ENCODE measurements around the gene NDUFAF2.

DNA sequence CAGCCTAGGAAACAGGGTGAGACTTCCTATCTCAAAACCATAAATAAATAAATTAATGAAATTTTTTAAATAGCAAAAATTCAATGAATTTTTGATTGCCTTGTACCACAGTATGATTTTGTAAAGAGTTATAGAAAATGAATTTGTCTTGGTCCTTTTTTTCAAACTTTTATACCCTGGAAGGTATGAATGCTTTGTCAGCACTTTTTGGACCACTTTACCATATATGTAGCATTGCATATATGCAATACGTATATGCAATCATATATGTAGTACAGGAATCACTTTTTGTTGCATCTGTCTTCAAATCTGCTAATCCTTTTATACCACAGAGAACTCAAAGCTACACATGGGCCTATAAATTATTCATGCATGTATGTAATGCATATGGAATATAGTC, 226.5 kb downstream of the NDUFAF2 start:
- TF ChIP-seq, protein P1, sequence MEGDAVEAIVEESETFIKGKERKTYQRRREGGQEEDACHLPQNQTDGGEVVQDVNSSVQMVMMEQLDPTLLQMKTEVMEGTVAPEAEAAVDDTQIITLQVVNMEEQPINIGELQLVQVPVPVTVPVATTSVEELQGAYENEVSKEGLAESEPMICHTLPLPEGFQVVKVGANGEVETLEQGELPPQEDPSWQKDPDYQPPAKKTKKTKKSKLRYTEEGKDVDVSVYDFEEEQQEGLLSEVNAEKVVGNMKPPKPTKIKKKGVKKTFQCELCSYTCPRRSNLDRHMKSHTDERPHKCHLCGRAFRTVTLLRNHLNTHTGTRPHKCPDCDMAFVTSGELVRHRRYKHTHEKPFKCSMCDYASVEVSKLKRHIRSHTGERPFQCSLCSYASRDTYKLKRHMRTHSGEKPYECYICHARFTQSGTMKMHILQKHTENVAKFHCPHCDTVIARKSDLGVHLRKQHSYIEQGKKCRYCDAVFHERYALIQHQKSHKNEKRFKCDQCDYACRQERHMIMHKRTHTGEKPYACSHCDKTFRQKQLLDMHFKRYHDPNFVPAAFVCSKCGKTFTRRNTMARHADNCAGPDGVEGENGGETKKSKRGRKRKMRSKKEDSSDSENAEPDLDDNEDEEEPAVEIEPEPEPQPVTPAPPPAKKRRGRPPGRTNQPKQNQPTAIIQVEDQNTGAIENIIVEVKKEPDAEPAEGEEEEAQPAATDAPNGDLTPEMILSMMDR (IDR thresholded peaks at IDR 0.05) = no peak
- TF ChIP-seq, protein P2, sequence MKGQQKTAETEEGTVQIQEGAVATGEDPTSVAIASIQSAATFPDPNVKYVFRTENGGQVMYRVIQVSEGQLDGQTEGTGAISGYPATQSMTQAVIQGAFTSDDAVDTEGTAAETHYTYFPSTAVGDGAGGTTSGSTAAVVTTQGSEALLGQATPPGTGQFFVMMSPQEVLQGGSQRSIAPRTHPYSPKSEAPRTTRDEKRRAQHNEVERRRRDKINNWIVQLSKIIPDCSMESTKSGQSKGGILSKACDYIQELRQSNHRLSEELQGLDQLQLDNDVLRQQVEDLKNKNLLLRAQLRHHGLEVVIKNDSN (IDR thresholded peaks at IDR 0.05; ENCODE audit: borderline replicate concordance, low read depth) = no peak
- TF ChIP-seq RFX5 (IDR thresholded peaks at IDR 0.05; ENCODE audit: low read length) (no peak), SMC3 (IDR thresholded peaks at IDR 0.05; ENCODE audit: low read depth, low read length) (no peak), POLR2AphosphoS5 (IDR thresholded peaks at IDR 0.05; ENCODE audit: low read depth, low read length) (no peak), MEF2A (IDR thresholded peaks at IDR 0.05; ENCODE audit: borderline replicate concordance, low read depth) (no peak), FOXM1 (IDR thresholded peaks at IDR 0.05; ENCODE audit: low read depth) (no peak), EP300 (IDR thresholded peaks at IDR 0.05; ENCODE audit: borderline replicate concordance in 1 of 2, low read depth in 1 of 2, low read length in 1 of 2) (no peak), EZH2phosphoT487 (IDR thresholded peaks at IDR 0.05; ENCODE audit: borderline replicate concordance, low read depth) (no peak), SIN3A (IDR thresholded peaks at IDR 0.05; ENCODE audit: borderline replicate concordance, low read depth, low read length) (no peak)
- TF ChIP-seq, protein P3, sequence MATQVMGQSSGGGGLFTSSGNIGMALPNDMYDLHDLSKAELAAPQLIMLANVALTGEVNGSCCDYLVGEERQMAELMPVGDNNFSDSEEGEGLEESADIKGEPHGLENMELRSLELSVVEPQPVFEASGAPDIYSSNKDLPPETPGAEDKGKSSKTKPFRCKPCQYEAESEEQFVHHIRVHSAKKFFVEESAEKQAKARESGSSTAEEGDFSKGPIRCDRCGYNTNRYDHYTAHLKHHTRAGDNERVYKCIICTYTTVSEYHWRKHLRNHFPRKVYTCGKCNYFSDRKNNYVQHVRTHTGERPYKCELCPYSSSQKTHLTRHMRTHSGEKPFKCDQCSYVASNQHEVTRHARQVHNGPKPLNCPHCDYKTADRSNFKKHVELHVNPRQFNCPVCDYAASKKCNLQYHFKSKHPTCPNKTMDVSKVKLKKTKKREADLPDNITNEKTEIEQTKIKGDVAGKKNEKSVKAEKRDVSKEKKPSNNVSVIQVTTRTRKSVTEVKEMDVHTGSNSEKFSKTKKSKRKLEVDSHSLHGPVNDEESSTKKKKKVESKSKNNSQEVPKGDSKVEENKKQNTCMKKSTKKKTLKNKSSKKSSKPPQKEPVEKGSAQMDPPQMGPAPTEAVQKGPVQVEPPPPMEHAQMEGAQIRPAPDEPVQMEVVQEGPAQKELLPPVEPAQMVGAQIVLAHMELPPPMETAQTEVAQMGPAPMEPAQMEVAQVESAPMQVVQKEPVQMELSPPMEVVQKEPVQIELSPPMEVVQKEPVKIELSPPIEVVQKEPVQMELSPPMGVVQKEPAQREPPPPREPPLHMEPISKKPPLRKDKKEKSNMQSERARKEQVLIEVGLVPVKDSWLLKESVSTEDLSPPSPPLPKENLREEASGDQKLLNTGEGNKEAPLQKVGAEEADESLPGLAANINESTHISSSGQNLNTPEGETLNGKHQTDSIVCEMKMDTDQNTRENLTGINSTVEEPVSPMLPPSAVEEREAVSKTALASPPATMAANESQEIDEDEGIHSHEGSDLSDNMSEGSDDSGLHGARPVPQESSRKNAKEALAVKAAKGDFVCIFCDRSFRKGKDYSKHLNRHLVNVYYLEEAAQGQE (IDR thresholded peaks at IDR 0.05; ENCODE audit: low read depth, low read length) = no peak
- TF ChIP-seq, protein P4, sequence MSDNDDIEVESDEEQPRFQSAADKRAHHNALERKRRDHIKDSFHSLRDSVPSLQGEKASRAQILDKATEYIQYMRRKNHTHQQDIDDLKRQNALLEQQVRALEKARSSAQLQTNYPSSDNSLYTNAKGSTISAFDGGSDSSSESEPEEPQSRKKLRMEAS (IDR thresholded peaks at IDR 0.05; ENCODE audit: low read depth) = no peak
- TF ChIP-seq, protein P5, sequence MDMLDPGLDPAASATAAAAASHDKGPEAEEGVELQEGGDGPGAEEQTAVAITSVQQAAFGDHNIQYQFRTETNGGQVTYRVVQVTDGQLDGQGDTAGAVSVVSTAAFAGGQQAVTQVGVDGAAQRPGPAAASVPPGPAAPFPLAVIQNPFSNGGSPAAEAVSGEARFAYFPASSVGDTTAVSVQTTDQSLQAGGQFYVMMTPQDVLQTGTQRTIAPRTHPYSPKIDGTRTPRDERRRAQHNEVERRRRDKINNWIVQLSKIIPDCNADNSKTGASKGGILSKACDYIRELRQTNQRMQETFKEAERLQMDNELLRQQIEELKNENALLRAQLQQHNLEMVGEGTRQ (IDR thresholded peaks at IDR 0.05; ENCODE audit: borderline replicate concordance, low read depth, low read length) = no peak

Data from SK-N-SH (cell line).